GM18519 (cell line): ENCODE results near the gene MC2R.
"Not testable (repeated sequence)": the region's sequence is repeated elsewhere in the genome, so short reads cannot be mapped to it uniquely, and the experiment has no call there.

Source experiments
- ATAC-seq: cut with Tn5 transposase; IDR thresholded peaks from one replicate; pipeline ENCODE4 v1.9.1; 2021; ENCODE audit warnings: mild to moderate bottlenecking, moderate library complexity; ENCODE audit not compliant: unreplicated experiment, low FRiP score

MC2R gene

GRCh38 chr18:13894531-13894930 is 20.8 kb downstream of the MC2R start:
- ATAC-seq: no peak

GRCh38 chr18:13893418-13893760 is 21.9 kb downstream of the MC2R start:
- ATAC-seq: peak; percentile 96

GRCh38 chr18:13892098-13892497 is 23.2 kb downstream of the MC2R start:
- no peak for ATAC-seq

- no peak for ATAC-seq
Observed at GRCh38 chr18:13890761-13891361, 24.5 kb downstream of the MC2R start.

GRCh38 chr18:13889671-13890070 is 25.7 kb downstream of the MC2R start:
- no peak for ATAC-seq

GRCh38 chr18:13888191-13888716 is 27.1 kb downstream of the MC2R start:
- ATAC-seq: no peak

- ATAC-seq: no peak
Observed at GRCh38 chr18:13885009-13885408, 30.3 kb downstream of the MC2R start.

- no peak for ATAC-seq
Observed at GRCh38 chr18:13879937-13880336, 35.4 kb downstream of the MC2R start.

- no peak for ATAC-seq
Observed at GRCh38 chr18:13879492-13879891, 35.8 kb downstream of the MC2R start.

GRCh38 chr18:13878857-13879256 is 36.5 kb downstream of the MC2R start:
- no peak for ATAC-seq

GRCh38 chr18:13877157-13877556 is 38.2 kb downstream of the MC2R start:
- ATAC-seq: no peak

- no peak for ATAC-seq
Observed at GRCh38 chr18:13874558-13874957, 40.8 kb downstream of the MC2R start.

GRCh38 chr18:13872932-13873331 is 42.4 kb downstream of the MC2R start:
- ATAC-seq: no peak

GRCh38 chr18:13872373-13872772 is 43.0 kb downstream of the MC2R start:
- no peak for ATAC-seq

GRCh38 chr18:13871701-13872100 is 43.6 kb downstream of the MC2R start:
- no peak for ATAC-seq

GRCh38 chr18:13868501-13869271 is 46.6 kb downstream of the MC2R start:
- ATAC-seq: no peak

GRCh38 chr18:13862898-13863297 is 52.4 kb downstream of the MC2R start:
- not testable (repeated sequence) for ATAC-seq

- ATAC-seq: no peak
Observed at GRCh38 chr18:13849791-13850190, 65.5 kb downstream of the MC2R start.

- ATAC-seq: no peak
Observed at GRCh38 chr18:13836559-13836958, 78.8 kb downstream of the MC2R start.

- no peak for ATAC-seq
Observed at GRCh38 chr18:13835202-13835601, 80.1 kb downstream of the MC2R start.

- ATAC-seq: no peak
Observed at GRCh38 chr18:13834496-13835015, 80.8 kb downstream of the MC2R start.
